ENCODE measurements around the gene NENF. TPM values are rescaled to one million over a fixed set of nuclear protein-coding genes. Genes with fewer than 3 reads are reported as not detected.

NENF gene
- total RNA-seq, 1 donor from 2014 or later = 24.1 TPM

GRCh38 chr1:212412374-212412773 lies 20.3 kb upstream of the NENF start:
- intact Hi-C loops (cut with micrococcal nuclease) = loop anchor here (5.0 to 10.0 kb wide), 2 partner anchors 145 to 808 kb away; no protein-coding TSS in a partner anchor
- H3K9me3 Mint-ChIP-seq = no peaks in the 10 kb centered on the region
- no peak for DNase-seq
- peak overlapping the region; percentile 100 for H3K4me3 Mint-ChIP-seq
- H3K36me3 Mint-ChIP-seq (ENCODE audit: low read depth) = peaks cover 44% of the 10 kb centered on the region
- POLR2A ChIA-PET = interaction anchor here (1.5 kb wide), 1 partner anchor 21 kb away, joined by 7 read pairs; the partner anchor contains the start of gene NENF
- H3K27ac Mint-ChIP-seq = no peak overlapping the region
- H3K27me3 Mint-ChIP-seq = no peaks in the 10 kb centered on the region
- TF ChIP-seq CTCF (IDR thresholded peaks at IDR 0.05) = no peak
- peaks cover 43% of the 10 kb centered on the region for H3K4me1 Mint-ChIP-seq
- ATAC-seq (ENCODE audit: low read depth) = no peak
- CTCF ChIA-PET = no interaction called here

- ATAC-seq (ENCODE audit: low read depth) (no peak), DNase-seq (no peak)
- ChIA-PET CTCF (interaction anchor here (1.1 kb wide), 1 partner anchor 342 kb away, joined by 4 read pairs; no protein-coding TSS in a partner anchor), POLR2A (interaction anchor here (1.0 to 2.0 kb wide), 6 partner anchors 14 to 807 kb away, joined by 3 to 21 read pairs (median 6); partner anchors contain the start of genes NENF and PPP2R5A)
- no peak for TF ChIP-seq CTCF (IDR thresholded peaks at IDR 0.05)
- intact Hi-C loops (cut with micrococcal nuclease) = loop anchor here (1.0 to 10.0 kb wide), 8 partner anchors 129 to 809 kb away; partner anchors contain the start of genes ATF3, DTL, FLVCR1 and INTS7
- H3K27me3 Mint-ChIP-seq = no peaks in the 10 kb centered on the region
- no peaks in the 10 kb centered on the region for H3K9me3 Mint-ChIP-seq
- peaks cover 43% of the 10 kb centered on the region for H3K4me1 Mint-ChIP-seq
- H3K36me3 Mint-ChIP-seq (ENCODE audit: low read depth) = peaks cover 34% of the 10 kb centered on the region
- H3K4me3 Mint-ChIP-seq = peak overlapping the region; percentile 100
- H3K27ac Mint-ChIP-seq = peak overlapping the region; percentile 96
These were observed 18.8 kb upstream of the NENF start for GRCh38 chr1:212413902-212414327.

DNA sequence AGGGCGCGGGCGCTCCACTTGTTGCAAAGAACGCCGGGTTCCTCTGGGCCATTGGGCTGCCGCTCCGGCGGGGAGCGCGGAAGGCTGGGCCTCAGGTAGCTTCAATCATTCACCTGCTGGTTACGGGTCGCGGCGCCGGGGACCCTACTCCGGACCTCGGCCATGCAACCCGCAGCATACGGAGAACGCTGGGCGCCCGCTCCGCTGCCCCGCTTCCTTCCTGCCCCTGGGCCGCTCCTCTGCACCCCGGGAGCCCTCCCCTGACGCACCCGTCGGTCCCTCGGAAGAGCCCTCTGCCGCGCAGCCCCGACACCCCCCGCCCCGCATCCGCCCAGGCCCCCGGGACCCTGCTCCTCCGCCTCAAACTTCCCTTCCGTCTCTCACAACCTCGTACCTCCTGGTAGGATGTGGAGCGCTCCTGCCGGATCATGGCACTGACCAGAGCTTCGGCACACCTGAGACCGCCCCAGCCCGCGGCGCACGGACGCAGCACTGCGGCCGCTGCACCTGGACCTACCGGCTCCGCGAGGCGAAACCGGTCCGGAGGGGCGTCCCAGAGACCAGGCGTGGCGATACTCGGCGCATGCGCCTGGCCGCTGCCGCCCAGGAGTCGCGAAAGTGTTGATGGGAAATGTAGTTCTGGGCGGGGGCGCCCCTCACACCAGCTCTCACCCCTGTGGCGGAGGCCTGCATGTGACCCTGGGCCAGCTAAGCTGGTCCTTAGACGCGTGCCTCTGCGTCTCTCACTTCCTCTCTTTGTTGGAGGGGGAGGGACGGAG lies 18.2 kb upstream of the NENF start, which contains the start of gene PACC1:
Gene PACC1 (minus strand): TSS at position 559 of the 779 bp plus-strand sequence. CDS start 129 bp downstream, at position 430.
- intact Hi-C loops (cut with micrococcal nuclease) = loop anchor here (1.0 to 10.0 kb wide), 12 partner anchors 18 to 835 kb away; partner anchors contain the start of genes ATF3, DTL, FLVCR1 and INTS7
- Mint-ChIP-seq H3K4me3 (peak within 1 kb of the TSS; percentile 100), H3K4me1 (peaks cover 43% of the 10 kb centered on the region), H3K36me3 (ENCODE audit: low read depth) (peaks cover 28% of the 10 kb centered on the region), H3K27me3 (no peaks in the 10 kb centered on the region), H3K9me3 (no peaks in the 10 kb centered on the region), H3K27ac (peak within 1 kb of the TSS; percentile 96)
- POLR2A ChIA-PET = interaction anchor here (0.5 to 2.0 kb wide), 14 partner anchors 14 to 1870 kb away, joined by 3 to 21 read pairs (median 4); partner anchors contain the start of genes ATF3, FLVCR1, NENF and PPP2R5A
- no peak for TF ChIP-seq CTCF (IDR thresholded peaks at IDR 0.05)
- CTCF ChIA-PET = interaction anchor here (1.1 to 1.2 kb wide), 3 partner anchors 42 to 379 kb away, joined by 3 to 12 read pairs (median 4); partner anchors contain the start of genes DTL and INTS7
- DNase-seq = peak; percentile 93
- ATAC-seq (ENCODE audit: low read depth) = peak; percentile 98

- Mint-ChIP-seq H3K36me3 (ENCODE audit: low read depth) (peaks cover 21% of the 10 kb centered on the region), H3K4me1 (peaks cover 43% of the 10 kb centered on the region), H3K9me3 (no peaks in the 10 kb centered on the region), H3K27me3 (no peaks in the 10 kb centered on the region), H3K27ac (peak overlapping the region; percentile 96), H3K4me3 (peak overlapping the region; percentile 100)
- CTCF ChIA-PET = interaction anchor here (1.1 to 1.2 kb wide), 3 partner anchors 41 to 380 kb away, joined by 3 to 12 read pairs (median 4); partner anchors contain the start of genes DTL and INTS7
- ATAC-seq (ENCODE audit: low read depth) (no peak), DNase-seq (no peak)
- intact Hi-C loops (cut with micrococcal nuclease) = loop anchor here (1.0 to 10.0 kb wide), 8 partner anchors 17 to 836 kb away; partner anchors contain the start of genes ATF3, FLVCR1, LPGAT1 and NENF
- no peak for TF ChIP-seq CTCF (IDR thresholded peaks at IDR 0.05)
- POLR2A ChIA-PET = interaction anchor here (0.5 to 2.0 kb wide), 15 partner anchors 13 to 1869 kb away, joined by 3 to 21 read pairs (median 4); partner anchors contain the start of genes ATF3, FLVCR1, NENF and PPP2R5A
These were observed 17.4 kb upstream of the NENF start for GRCh38 chr1:212415107-212415841.
